Ureter (tissue), 1 donor: ENCODE data around the gene ACACB. TPM values are rescaled to one million over a fixed set of nuclear protein-coding genes. Genes with fewer than 3 reads are reported as not detected.
A peak's percentile ranks its signal among the peaks of the same experiment; 100 is the strongest.

Experiments used
- DNase-seq: peaks from one replicate; pipeline ENCODE4 v3.0.0-alpha.2; 2020; ENCODE audit warnings: low spot score
- total RNA-seq: library from RNA; stranded (reverse); gene quantifications from one replicate; pipeline ENCODE4 v1.2.4, GENCODE V29; 2023
- donor health status: DM: yes; HTN: yes; CAD: no.

The ACACB gene
- total RNA-seq = 67.3 TPM

DNA sequence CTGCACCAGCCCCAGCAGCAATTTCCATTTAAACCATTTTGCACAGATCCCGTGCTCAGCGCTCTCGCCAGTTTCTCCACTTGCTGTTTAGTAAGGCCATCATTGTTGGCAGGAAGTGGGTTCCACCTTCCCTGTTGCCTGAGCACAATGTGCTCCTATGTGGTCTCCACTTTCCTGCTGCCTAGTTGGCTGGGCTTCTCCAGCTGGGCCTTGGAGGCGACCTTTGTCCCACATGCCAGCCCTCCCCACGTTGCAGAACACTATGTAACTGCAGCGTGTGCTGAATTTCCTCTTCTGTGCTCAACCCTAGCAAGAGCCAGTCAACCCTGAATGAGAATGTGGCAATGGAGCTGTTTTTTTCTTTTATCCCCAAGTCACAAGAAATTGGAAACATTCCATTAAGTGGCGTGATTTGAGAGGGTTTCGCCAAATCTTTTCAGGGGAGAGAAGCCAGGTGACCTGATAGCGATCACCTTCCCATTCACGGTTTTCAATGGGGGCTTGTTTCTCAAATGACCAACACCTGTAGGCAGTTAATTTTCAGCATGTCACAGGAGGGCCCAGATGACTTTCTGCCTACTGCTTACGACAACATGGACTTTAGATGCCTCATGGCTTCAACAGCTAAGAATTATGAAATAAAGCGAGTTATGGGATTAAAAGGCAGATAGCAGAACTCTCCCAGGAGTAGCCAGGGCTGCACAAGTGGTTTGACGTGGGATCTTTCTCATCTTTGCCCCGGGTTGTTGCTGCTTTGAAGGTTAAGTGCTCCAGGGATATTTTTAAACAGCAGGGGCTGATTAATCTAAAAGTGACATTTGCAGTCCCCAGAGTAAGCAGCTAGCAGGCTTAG is at the start of gene ACACB:
Gene ACACB (plus strand): TSS at position 830 of the 853 bp plus-strand sequence. CDS start 22,819 bp downstream, outside the sequence.
- DNase-seq = no peak

DNA sequence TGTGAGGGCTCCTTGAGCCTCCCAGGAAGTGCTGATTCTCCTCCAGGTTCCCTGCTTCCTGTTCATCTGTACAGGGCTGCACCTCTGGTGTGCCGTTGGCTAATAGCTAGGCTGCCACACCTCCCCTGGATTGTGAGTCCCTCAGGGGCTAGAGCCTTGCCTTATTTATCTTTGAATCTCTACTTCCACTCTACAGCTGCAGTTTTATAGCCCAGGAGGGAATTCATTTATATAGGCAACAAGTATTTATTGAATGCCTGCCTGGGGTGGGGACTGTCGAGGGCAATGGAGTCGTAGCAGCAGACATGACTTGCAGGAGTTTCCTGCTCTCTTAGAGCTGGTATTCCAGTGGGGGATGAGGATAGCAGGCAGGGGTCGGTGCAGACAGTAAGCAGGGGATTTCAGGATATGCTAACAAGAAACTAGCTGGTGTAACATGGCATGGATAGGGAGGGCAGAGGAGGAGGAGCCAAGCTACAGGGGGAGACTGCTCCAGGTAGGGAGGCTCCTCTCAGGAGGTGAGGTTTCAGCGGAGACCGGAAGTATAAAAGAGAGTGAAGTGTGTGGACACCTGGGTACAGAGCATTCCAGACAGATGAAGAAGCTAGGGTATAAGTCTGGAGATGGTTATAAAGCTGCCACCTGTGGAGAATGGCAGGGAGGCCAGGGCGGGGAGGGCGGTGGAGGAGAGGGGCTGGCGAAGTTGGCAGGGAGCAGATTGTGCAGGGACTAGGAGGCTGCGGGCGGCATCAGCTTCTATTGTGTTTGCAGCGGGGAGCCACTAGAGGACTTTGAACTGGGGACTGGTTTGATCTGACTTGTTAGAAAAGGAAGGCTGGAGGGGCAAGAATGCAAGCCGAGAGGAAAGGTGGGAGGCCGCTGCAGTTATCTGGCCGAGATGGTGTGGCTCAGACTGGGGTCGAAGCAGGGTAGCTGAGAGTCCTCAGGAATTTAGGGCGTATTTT is 46.8 kb upstream of the ACACB start:
- no peak for DNase-seq

DNA sequence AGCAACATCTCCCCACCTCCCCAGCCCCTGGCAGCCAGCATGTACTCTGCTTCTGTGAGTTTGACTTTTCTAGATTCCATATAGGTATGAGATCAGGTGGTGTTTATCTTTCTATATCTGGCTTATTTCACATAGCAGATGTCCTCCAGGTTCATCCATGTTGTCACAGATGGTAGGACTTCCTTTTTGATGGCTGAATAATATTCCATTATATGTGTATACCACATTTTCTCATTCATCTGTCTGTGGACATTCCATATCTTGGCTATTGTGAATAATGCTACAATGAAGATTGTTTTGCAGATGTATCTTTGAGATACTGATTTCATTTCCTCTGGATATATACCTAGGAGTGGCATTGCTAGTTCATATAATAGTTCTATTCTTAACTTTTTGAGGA is 41.5 kb upstream of the ACACB start:
- DNase-seq = no peak

DNA sequence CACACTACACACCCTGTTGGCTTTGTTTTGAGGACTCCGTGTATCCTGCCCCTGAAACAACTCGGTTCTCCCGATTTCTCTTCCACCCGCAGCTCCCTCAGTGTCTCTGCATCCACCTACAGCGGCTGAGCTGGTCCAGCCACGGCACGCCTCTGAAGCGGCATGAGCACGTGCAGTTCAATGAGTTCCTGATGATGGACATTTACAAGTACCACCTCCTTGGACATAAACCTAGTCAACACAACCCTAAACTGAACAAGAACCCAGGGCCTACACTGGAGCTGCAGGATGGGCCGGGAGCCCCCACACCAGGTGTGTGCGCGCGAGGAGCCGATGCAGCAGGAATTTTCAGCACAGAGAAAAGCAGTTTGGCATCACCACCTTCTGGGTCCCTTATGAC is 33.6 kb upstream of the ACACB start:
- DNase-seq = no peak

DNA sequence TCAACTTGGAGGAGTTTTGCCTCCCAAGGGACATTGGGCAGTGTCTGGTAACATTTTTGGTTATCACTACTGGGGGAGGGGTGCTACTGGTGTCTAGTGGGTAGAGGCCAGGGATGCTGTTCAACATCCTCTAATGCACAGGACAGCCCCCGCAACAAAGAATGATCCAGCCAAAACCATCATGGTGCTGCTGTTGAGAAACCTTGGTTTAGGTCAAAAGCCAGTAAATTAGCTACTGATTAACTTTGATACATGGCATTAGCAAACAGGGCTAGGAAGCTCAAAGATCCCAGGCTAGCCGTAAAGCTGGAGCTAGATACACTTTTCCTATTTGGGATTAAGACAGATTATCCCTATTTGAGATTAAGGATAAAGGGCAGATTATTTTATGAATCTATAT is 32.0 kb upstream of the ACACB start:
- no peak for DNase-seq

DNA sequence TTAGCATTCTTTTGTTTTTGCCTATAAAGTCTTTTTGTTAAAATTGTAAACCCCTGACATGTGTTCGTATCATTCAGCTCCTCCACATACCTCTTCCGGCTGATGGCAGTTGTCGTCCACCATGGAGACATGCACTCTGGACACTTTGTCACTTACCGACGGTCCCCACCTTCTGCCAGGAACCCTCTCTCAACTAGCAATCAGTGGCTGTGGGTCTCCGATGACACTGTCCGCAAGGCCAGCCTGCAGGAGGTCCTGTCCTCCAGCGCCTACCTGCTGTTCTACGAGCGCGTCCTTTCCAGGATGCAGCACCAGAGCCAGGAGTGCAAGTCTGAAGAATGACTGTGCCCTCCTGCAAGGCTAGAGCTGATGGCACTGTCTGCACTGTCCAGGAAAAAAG is 30.8 kb upstream of the ACACB start:
- DNase-seq = no peak

DNA sequence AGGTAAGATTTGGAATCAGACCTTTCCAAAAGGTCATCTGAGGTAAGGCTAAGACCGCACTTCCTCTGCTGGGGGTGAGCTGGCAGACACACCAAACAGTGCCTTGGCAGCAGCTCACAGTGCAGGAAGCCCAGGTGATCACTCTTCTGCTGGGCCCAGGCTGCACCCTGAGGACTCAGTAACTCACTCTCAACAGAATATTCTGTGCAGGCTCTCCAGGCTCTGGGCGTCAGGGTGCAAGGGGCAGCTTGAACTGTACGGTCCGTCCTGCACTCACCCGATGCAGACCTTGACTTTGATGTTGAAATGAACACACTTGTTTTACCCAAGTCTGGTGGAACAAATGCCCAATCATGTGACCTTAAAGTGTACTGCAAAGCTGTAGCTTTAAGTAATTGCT is 29.1 kb upstream of the ACACB start:
- no peak for DNase-seq

DNA sequence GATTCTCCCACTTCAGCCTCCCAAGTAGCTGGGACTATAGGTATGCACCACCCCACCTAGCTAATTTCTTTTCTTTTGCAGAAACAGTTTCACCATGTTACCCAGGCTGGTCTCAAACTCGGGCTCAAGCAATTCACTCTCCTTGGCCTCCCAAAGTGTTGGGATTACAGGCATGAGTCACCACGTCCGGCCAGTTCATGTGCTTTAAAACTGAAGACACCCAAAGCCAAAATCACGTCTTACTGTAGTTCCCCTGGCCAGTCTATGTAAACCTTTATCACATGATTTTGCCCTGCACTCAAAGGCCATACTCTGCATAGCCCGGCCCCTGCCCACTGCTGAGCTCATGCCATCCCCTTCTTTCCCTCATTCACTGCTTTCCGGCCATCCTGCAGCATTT is 27.6 kb upstream of the ACACB start:
- DNase-seq = no peak

DNA sequence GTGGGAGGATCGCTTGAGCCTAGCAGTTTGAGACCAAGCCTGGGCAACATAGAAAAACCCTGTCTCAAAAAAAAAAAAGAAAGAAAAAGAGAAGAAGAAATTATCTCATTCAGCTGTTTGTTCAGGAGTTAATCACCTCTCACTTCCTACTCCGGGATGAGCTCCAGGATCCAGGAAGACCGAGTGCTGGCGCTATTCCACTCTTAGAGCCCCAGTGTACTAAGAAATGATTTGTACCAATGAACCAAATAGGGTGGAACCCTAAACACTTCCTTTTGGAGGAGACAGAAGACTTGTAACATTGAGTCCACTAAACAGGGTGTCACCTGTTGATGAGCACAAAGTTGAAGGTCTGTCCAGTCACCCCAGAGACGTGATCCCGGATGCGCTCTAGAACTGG is 26.7 kb upstream of the ACACB start:
- DNase-seq = no peak

DNA sequence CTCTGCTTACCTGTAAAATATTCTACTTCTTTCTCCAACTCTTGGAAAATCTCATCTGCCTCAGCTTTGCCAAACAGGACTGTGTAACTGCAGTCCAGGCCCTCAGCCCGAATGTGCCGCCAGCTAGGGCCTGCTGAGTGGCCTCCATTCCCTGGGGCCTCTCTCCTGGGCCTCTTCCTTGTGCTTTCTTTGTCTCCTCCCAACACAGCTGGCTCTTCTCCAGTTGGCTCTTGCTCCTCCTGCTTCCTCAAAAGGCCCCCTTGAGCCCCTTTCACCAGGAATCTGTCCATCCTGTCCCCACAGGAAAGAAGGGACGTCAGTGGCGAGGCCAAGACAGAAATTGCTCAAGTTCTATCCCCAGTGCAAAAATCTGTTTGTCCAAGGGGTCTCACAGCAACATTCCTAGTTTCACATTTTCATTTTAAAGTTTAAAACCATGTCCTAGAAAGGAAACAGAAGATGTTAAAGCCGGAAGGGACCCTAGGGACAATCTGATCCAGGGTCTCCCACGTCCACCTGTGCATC is 23.8 kb upstream of the ACACB start:
- DNase-seq = no peak

DNA sequence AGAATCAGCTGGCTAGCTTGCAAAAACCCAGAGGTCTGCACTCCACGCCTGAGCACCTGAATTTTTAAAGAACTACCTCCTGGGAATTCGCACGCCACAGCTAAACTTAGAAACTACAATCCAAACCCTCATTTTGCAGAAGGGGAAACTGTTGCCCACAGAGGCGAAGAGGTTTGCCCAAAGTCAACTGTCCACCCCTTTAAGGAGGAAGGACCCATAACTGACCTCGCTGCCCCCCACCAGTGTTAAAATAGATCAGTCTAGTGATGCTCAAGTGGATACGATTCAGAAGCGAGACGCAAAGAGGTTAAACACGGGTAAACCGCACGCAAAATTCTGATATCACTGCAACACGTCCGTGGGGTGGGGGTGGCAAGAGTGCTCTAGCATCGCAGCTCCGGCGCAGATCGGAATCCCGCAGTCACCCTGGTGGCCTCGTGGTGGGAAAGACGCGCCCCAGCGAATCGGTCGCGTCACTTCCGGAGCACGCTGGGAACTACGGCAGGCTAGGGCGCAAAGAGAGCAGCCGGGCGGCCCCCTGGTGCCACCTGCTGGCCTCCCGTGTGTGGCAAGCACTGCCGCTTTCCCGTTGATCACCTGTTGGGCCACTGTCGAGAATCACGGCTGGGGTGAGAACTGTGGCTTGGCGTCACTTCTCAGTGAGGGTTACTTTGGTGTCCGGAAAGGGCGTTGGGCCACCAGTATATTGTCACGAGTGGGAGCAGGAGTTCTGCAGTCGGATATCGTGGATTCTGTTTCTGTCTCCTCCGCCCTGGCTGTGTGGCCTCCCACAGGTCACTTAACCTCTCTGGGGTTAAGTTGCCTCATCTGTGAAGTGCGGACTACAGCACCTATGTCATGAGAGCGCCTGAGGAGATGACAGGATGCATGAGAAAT is 23.1 kb upstream of the ACACB start, which contains the start of gene ALKBH2:
Gene ALKBH2 (minus strand): TSS at position 451 of the 897 bp plus-strand sequence. CDS start 686 bp downstream, outside the sequence.
- peak; percentile 94 for DNase-seq

DNA sequence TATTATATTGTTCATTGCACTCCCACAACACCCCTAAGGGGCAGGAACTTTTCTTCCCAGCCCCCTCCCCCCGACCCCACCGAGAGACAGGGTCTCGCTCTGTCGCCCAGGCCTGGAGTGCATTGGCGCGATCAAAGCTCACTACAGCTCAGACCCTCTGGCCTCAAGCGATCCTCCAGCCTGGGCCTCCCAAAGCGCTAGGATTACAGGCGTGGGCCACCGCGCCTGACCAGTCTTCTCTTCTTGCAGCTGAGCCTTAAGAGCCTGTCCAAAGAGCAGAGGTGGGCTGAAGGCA is 19.3 kb upstream of the ACACB start:
- DNase-seq = no peak

DNA sequence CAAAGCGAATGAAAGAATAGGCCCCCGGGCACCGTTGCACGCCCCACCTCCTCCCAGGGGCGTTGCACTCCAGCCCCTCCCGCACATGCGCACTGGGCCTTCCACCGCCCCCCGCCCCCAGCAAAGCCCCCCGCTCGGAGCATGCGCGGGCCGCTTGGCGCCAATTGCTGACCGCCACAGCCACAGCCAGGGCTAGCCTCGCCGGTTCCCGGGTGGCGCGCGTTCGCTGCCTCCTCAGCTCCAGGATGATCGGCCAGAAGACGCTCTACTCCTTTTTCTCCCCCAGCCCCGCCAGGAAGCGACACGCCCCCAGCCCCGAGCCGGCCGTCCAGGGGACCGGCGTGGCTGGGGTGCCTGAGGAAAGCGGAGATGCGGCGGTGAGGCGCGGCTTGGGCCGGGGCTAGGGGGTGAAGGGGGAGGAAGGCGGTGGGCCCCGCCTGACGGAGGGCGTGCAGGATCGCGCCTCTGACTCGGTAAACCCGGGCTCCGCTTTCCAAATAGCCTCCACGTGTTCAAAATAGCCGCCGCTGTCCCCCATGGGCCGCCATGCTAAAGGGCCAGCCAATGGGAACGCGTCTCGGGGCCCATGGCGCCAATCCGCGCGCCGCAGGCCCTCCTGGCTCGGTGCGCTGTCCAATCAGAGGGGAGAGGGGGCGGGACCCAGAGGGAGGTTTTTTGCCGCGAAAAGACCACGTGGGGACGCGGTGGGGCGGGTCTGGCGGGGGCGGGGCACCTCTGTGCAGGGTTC is 18.8 kb upstream of the ACACB start, which contains the start of gene UNG:
Gene UNG (plus strand): TSS at position 163 of the 748 bp plus-strand sequence. CDS start 83 bp downstream, at position 246.
- DNase-seq = peak; percentile 98

DNA sequence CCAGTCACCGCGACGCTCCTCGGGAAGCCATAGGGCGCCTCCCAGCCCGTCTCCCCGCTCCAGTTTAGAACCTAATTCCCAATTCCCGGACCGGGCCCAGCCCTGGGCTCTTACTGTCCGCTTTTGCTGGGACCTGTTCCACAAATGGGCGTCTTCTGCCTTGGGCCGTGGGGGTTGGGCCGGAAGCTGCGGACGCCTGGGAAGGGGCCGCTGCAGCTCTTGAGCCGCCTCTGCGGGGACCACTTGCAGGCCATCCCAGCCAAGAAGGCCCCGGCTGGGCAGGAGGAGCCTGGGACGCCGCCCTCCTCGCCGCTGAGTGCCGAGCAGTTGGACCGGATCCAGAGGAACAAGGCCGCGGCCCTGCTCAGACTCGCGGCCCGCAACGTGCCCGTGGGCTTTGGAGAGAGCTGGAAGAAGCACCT is 18.2 kb upstream of the ACACB start:
- DNase-seq = peak; percentile 64

DNA sequence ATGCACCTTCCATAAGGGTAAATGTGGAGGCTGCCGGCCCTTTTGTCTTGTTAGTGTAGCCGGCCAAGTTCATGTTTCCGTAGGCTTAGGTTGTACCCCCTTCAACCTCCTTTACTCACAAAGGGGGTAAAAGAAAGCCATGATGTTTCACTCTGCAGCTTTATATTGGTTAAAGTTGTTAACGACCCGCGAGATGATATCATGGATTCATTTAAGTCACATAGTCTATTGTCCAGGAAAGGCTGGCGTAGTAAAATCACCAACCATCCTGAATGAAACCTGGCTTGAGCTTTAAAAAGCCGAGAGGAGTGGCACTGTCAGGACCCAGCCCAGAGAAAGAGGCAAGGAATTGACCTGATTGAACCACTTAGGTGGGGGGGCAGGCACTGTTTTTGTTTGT is 17.7 kb upstream of the ACACB start:
- no peak for DNase-seq

DNA sequence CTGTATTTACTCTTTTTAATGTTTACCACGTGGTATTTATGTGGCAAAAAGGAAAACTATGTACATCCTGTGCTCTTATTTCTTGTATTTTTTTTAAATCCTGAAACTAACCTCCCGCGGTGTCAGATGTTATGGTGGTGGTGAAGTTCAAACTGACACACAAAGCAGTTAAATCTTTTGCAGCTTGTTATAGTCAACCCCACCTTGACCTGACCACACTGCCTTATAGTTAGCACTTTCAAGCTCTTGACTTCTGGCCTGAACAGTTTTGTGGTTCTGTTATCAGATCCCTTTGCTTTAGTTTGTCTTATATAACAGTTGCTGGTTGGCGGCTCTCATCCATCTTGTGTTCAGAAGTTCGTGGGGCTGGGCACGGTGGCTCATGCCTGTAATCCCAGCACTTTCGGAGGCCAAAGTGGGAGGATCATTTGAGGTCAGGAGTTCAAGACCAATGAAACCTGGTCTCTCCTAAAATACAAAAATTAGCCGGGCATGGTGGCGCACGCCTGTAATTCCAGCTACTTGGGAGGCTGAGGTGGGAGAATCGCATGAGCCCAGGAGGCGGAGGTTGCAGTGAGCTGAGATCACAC is 16.9 kb upstream of the ACACB start:
- DNase-seq = peak; percentile 6

DNA sequence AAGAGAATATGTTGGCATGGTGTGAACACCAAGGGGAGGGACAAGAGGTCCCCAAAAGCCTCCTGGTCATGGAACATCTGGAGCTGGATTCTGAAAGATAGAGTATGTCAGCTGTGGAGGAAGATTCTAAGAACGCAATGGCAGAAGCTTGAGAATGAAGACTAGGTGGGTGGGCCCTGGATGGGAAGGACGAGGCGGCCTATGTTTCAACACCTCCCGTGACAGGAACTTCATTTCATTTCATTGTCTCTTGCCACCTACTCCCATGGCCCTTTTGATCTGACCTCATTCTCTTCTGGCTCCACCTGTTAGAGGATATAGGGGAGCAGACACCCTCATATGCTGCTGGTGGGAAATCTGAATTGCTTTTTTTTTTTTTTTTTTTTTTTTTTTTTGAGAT is 15.6 kb upstream of the ACACB start:
- peak; percentile 20 for DNase-seq

DNA sequence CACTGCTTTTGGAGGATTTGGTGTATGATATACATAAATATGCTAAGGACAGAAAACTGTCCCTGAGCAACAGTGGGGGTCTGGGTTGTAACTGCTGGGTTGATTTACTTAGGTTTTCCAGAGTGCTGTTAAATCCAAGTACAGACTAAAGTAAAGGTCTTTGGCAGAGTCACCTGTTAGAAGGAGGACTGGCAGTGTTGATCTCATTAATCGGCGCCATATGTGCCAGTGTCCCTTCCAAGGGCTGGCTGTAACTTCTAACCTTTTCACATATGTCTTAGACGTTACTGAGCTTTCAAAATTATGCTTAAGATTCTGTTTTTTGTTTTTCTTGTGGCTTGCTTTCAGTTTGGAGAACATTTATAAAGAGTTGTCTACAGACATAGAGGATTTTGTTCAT is 13.9 kb upstream of the ACACB start:
- no peak for DNase-seq

DNA sequence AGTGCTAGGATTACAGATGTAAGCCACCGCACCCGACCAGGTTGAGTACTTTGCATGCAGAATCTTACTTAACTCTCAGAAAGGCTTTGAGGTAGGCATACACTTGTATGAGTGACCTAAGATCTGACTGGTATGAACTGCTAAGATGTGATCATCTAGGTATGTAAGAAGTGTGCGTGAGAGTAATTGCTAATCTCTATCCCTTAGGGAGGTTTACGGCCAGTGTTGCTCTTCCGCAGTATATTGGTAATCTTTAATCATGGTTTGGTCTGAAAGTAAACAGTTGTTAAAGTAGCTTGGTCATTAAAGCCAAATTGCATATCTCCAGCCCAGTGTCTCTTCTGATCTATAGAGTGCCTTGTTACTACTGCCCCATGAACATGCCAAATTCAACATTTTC is 11.2 kb upstream of the ACACB start:
- DNase-seq = no peak

DNA sequence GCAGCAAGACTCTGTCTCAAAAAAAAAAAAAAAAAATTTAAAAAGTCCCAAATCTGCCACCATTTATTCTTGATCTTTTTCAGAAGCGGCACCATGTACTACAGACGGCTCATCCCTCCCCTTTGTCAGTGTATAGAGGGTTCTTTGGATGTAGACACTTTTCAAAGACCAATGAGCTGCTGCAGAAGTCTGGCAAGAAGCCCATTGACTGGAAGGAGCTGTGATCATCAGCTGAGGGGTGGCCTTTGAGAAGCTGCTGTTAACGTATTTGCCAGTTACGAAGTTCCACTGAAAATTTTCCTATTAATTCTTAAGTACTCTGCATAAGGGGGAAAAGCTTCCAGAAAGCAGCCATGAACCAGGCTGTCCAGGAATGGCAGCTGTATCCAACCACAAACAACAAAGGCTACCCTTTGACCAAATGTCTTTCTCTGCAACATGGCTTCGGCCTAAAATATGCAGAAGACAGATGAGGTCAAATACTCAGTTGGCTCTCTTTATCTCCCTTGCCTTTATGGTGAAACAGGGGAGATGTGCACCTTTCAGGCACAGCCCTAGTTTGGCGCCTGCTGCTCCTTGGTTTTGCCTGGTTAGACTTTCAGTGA is 6.5 kb upstream of the ACACB start:
- DNase-seq = no peak
